Heart right ventricle (tissue), 16 donors: ENCODE data around the gene GRM7. TPM values are rescaled to one million over a fixed set of nuclear protein-coding genes. Genes with fewer than 3 reads are reported as not detected.
A peak's percentile ranks its signal among the peaks of the same experiment; 100 is the strongest.

Experiments used
- ATAC-seq, 8 donors: fragments of 200-7000 bp; cut with Tn5 transposase; one replicate each; pipeline ENCODE4 v1.9.1; 2020; ENCODE audit warnings: mild to moderate bottlenecking in 8 of 8, moderate library complexity in 8 of 8, moderate number of reproducible peaks in 1 of 8
- DNase-seq, 2 donors: peaks; one replicate each; pipeline ENCODE4 v3.0.0-alpha.2; 2020
- H3K27ac ChIP-seq, 10 donors: fragments of 200-600 bp; sonication (generic) in 2 of 10; one replicate each; pipeline versions ENCODE4 v1.5.0 to v1.8.0; 2020 to 2022; ENCODE audit warnings: mild to moderate bottlenecking in 3 of 10
- H3K27me3 ChIP-seq, 7 donors: fragments of 200-600 bp; one replicate each; pipeline ENCODE4 v1.8.0; 2021 to 2022; ENCODE audit warnings: mild to moderate bottlenecking in 2 of 7
- H3K36me3 ChIP-seq, 9 donors: fragments of 200-600 bp; sonication (generic) in 1 of 9; one replicate each; pipeline versions ENCODE4 v1.5.0 to v1.8.0; 2020 to 2022; ENCODE audit warnings: mild to moderate bottlenecking in 2 of 9
- H3K4me1 ChIP-seq, 9 donors: fragments of 200-600 bp; sonication (generic) in 1 of 9; one replicate each; pipeline versions ENCODE4 v1.5.0 to v1.8.0; 2020 to 2022; ENCODE audit warnings: mild to moderate bottlenecking in 4 of 9
- H3K4me3 ChIP-seq, 10 donors: fragments of 200-600 bp; sonication (generic) in 2 of 10; one replicate each; pipeline versions ENCODE4 v1.5.0 to v1.8.0; 2020 to 2022; ENCODE audit warnings: mild to moderate bottlenecking in 7 of 10, moderate library complexity in 2 of 10
- H3K9me3 ChIP-seq, 11 donors: fragments of 200-600 bp in 10 of 11; sonication (generic) in 2 of 11; one replicate each; pipeline versions ENCODE4 v1.5.0 to v1.8.0; 2013 to 2022; ENCODE audit warnings: mild to moderate bottlenecking in 2 of 11, control low read depth in 1 of 11, moderate library complexity in 1 of 11
- CTCF ChIP-seq, 9 donors: fragments of 200-600 bp; sonication (generic) in 2 of 9; IDR thresholded peaks; one replicate each; pipeline versions ENCODE4 v1.5.0 to v1.8.0; 2021 to 2022; ENCODE audit warnings: antibody characterized with exemption in 9 of 9, mild to moderate bottlenecking in 5 of 9, moderate library complexity in 1 of 9
- WGBS, 2 donors: extraction: QIAGEN DNeasy Blood & Tissue Kit; methylation state at CpG; one replicate each; pipeline ENCODE4 v1.1.7; 2013; ENCODE audit warnings: inconsistent platforms in 1 of 2; 5-methylcytosine and 5-hydroxymethylcytosine counted together
- intact Hi-C, 10 donors: fragments of 100-400 bp; cut with DNase I; formaldehyde crosslinking; loops; one replicate each; pipeline versions ENCODE4 v1.11.1 to v1.14.2; 2022
- polyA plus RNA-seq, 2 donors: library from polyadenylated mRNA; stranded (reverse); fragments of 200-250 nt; gene quantifications; one replicate each; pipeline ENCODE4 v1.2.3, GENCODE V29; 2013
- total RNA-seq, 10 donors: library from RNA; stranded (reverse); fragmentation: NEBNext Ultra II Directional in 3 of 10; extraction: Animal tissue kit (Norgen Biotek cat#: 25700) in 3 of 10; gene quantifications; one replicate each; pipeline versions ENCODE4 v1.2.1 to v1.2.4, GENCODE V29; 2021 to 2023
- donor health status: Arrhythmogenic right ventricular cardiomyopathy.
- donor health status: ischemic (EF 13 %, LVEDD 7.1; RV severe dilation, severe dysfunction).
- donor health status: healthy with polysubstance abuse.
- donor health status: DM: no; HTN: yes; CAD: no.
- donor health status: DM: no; HTN: no; CAD: no.
- donor health status: ischemic (EF 25% LVEDD 6.9; RV normal size, moderate dysfunction).
- donor health status: ischemic (EF 25% LVEDD 5.7; RV mildly dilated, moderate dysfunction).
- donor health status: healthy.
- donor health status: DM: yes; HTN: yes; CAD: no.
- donor health status: Ischemic cardiomyopathy.
- donor health status: ischemic (EF 35%, LVEDD 5.7; RV mildly dilated, moderate dysfunction).
- donor health status: nonischemic (EF 11% LVEDD 7.7; RV severe dilation, severe dysfunction).
- donor health status: DM: yes; HTN: yes; CAD: no.
- donor health status: PGD.
- donor health status: ischemic (EF 29% LVEDD 5.4; RV normal size, mild dysfunction).
- donor health status: nonischemic (EF 23%, LVEDD 6.1; RV moderate dilation, normal function).

The GRM7 gene
- total and polyA plus RNA-seq, 12 donors: not detected

DNA sequence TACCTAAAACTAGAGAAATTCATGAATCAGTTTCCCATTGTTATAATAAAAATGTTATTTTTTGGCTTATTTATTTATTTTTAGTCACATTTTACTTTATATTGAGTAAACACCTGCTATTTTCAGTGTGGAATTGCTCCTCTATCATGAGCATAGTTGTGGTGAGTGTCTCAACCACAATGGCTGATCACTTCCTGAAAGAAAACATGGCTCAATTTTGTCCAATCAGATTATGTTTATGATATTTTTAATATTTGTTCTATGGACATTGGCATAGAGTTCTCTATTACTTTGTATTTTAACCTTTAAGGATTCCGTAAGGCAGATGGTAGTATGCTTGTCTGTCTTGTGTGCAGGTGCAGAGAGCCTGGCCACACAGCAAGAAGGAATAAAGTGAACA is 16.2 kb upstream of the GRM7 start:
- Histone ChIP-seq H3K36me3 (no peaks in the 10 kb centered on the region), H3K9me3 (peaks cover 0 to 4% (median 0%) of the 10 kb centered on the region in 11 donors), H3K27ac (no peak overlapping the region), H3K4me1 (no peaks in the 10 kb centered on the region), H3K4me3 (no peak overlapping the region), H3K27me3 (no peaks in the 10 kb centered on the region)
- 84 to 93% methylated on average over 1 of the region's 1 CpG for WGBS, 2 donors
- no peak for DNase-seq
- TF ChIP-seq CTCF (IDR thresholded peaks at IDR 0.05): no peak
- ATAC-seq: no peak
- intact Hi-C loops: no loop called here

GRCh38 chr3:6854184-6854583 is 6.7 kb upstream of the GRM7 start:
- 89% methylated on average over 2 of the region's 2 CpGs for WGBS, 2 donors

DNA sequence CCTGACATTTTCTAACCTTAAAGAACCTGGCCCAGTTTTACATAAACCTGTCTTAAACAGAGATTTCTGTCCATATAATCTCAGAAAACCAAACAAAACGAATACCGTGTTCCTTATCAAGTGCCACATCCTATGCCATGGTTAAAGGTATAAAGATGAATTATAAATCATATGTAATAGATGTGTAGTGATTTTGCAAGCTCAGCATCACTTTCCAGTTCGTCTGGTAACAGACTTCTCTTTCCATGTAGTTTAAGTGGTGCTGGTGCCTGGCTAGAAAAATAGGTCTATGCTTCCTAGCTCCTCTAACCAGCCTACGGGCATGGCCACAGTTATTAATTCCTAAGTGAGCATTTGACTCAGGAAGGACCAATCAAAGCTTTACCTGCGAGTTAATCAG is 3.4 kb upstream of the GRM7 start:
- TF ChIP-seq CTCF (IDR thresholded peaks at IDR 0.05): no peak
- H3K27ac ChIP-seq: no peak overlapping the region
- DNase-seq (no peak), ATAC-seq (no peak)
- H3K9me3 ChIP-seq: no peaks in the 10 kb centered on the region
- 58 to 64% methylated on average over 5 of the region's 5 CpGs for WGBS, 2 donors
- intact Hi-C loops: no loop called here
- peaks cover 0 to 12% (median 8%) of the 10 kb centered on the region in 9 donors for H3K4me1 ChIP-seq
- no peaks in the 10 kb centered on the region for H3K36me3 ChIP-seq
- no peak overlapping the region for H3K4me3 ChIP-seq
- H3K27me3 ChIP-seq: peaks cover 0 to 63% (median 36%) of the 10 kb centered on the region in 7 donors

More at GRCh38 chr3:6854184-6854583, 6.7 kb upstream of the GRM7 start:
- no peak for TF ChIP-seq CTCF (IDR thresholded peaks at IDR 0.05)
- intact Hi-C loops: no loop called here
- DNase-seq: no peak
- no peaks in the 10 kb centered on the region for H3K9me3 ChIP-seq
- no peak for ATAC-seq
- no peak overlapping the region for H3K27ac ChIP-seq
- peaks cover 0 to 30% (median 5%) of the 10 kb centered on the region in 7 donors for H3K27me3 ChIP-seq
- no peaks in the 10 kb centered on the region for H3K4me1 ChIP-seq
- H3K4me3 ChIP-seq: no peak overlapping the region
- no peaks in the 10 kb centered on the region for H3K36me3 ChIP-seq

GRCh38 chr3:6860149-6860953 is 564 bp upstream of the GRM7 start:
- Histone ChIP-seq H3K4me3 (peak overlapping the region in 6 of 10 donors; percentile 12 to 37 (median 27)), H3K27me3 (peaks cover 0 to 92% (median 64%) of the 10 kb centered on the region in 7 donors), H3K4me1 (peaks cover 0 to 12% (median 8%) of the 10 kb centered on the region in 9 donors), H3K36me3 (no peaks in the 10 kb centered on the region), H3K27ac (no peak overlapping the region), H3K9me3 (no peaks in the 10 kb centered on the region)
- no peak for DNase-seq
- TF ChIP-seq CTCF (IDR thresholded peaks at IDR 0.05): no peak
- peak in 1 of 8 donors; percentile 30 for ATAC-seq
- 2 to 3% methylated on average over 28 of the region's 28 CpGs for WGBS, 2 donors
- intact Hi-C loops: no loop called here
